Brain microvascular endothelial cell (primary cell): ENCODE data around the gene ACSL5.

Experiments
- DNase-seq: peaks from one replicate; pipeline ENCODE4 v3.0.0-alpha.2; 2020
- H3K27ac ChIP-seq: fragments of 250-450 bp; sonication (Bioruptor Pico); 2 replicates; pipeline ENCODE4 v1.5.1; 2020; ENCODE audit warnings: mild to moderate bottlenecking, moderate library complexity
- H3K27me3 ChIP-seq: fragments of 250-450 bp; sonication (Bioruptor Pico); replicated peaks from 2 replicates; pipeline ENCODE4 v1.5.1; 2020; ENCODE audit warnings: mild to moderate bottlenecking
- H3K36me3 ChIP-seq: fragments of 250-450 bp; sonication (Bioruptor Pico); replicated peaks from 2 replicates; pipeline ENCODE4 v1.5.1; 2020; ENCODE audit warnings: mild to moderate bottlenecking
- H3K4me3 ChIP-seq: 2 replicates; pipeline ENCODE4 v1.5.1; 2011; ENCODE audit warnings: low read depth, mild to moderate bottlenecking, control low read depth, low read length, moderate library complexity
- in situ Hi-C: cut with HindIII; loops from 2 replicates; pipeline ENCODE4 v1.10.0; 2017; ENCODE audit warnings: low sequenced_read_pairs, low pct_ligation_motif_present
- TF ChIP-seq, protein P1 (sequence below): IDR thresholded peaks from 2 replicates; pipeline ENCODE4 v1.5.1; 2011; ENCODE audit warnings: low read depth, mild to moderate bottlenecking, moderate library complexity, low read length, control low read depth, inconsistent platforms; ENCODE audit errors: missing control alignments

The ACSL5 gene

DNA sequence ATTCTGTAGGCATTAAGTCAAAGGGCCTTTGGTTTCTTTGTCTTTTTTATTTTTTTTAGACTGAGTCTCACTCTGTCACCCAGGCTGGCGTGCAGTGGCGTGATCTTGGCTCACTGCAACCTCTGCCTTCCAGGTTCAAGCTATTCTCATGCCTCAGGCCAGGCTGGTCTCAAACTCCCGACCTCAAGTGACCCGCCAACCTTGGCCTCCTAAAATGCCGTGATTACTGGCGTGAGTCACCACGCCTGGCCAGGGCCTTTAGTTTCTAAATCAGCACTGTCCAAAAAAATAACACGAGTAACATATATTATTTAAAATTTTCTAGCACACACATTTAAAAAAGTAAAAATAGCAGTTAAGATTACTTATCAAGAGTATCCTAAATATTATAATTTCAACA lies 11.1 kb upstream of the ACSL5 start:
- TF ChIP-seq, protein P1, sequence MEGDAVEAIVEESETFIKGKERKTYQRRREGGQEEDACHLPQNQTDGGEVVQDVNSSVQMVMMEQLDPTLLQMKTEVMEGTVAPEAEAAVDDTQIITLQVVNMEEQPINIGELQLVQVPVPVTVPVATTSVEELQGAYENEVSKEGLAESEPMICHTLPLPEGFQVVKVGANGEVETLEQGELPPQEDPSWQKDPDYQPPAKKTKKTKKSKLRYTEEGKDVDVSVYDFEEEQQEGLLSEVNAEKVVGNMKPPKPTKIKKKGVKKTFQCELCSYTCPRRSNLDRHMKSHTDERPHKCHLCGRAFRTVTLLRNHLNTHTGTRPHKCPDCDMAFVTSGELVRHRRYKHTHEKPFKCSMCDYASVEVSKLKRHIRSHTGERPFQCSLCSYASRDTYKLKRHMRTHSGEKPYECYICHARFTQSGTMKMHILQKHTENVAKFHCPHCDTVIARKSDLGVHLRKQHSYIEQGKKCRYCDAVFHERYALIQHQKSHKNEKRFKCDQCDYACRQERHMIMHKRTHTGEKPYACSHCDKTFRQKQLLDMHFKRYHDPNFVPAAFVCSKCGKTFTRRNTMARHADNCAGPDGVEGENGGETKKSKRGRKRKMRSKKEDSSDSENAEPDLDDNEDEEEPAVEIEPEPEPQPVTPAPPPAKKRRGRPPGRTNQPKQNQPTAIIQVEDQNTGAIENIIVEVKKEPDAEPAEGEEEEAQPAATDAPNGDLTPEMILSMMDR: no peak

GRCh38 chr10:112363696-112364688 lies 9.9 kb upstream of the ACSL5 start:
- TF ChIP-seq, protein P1: no peak
- Histone ChIP-seq H3K27ac (no peak overlapping the region), H3K36me3 (no peaks in the 10 kb centered on the region), H3K27me3 (no peaks in the 10 kb centered on the region), H3K4me3 (no peak overlapping the region)
- in situ Hi-C loops: no loop called here
- DNase-seq: no peak

More for the DNA sequence above, 11.1 kb upstream of the ACSL5 start:
- Histone ChIP-seq H3K27ac (no peak overlapping the region), H3K27me3 (no peaks in the 10 kb centered on the region), H3K4me3 (no peak overlapping the region), H3K36me3 (no peaks in the 10 kb centered on the region)
- DNase-seq: no peak
- in situ Hi-C loops: no loop called here

GRCh38 chr10:112365014-112365432 lies 8.9 kb upstream of the ACSL5 start:
- Histone ChIP-seq H3K27me3 (no peaks in the 10 kb centered on the region), H3K36me3 (no peaks in the 10 kb centered on the region), H3K27ac (no peak overlapping the region), H3K4me3 (no peak overlapping the region)
- in situ Hi-C loops: no loop called here
- no peak for DNase-seq
- TF ChIP-seq, protein P1: no peak

DNA sequence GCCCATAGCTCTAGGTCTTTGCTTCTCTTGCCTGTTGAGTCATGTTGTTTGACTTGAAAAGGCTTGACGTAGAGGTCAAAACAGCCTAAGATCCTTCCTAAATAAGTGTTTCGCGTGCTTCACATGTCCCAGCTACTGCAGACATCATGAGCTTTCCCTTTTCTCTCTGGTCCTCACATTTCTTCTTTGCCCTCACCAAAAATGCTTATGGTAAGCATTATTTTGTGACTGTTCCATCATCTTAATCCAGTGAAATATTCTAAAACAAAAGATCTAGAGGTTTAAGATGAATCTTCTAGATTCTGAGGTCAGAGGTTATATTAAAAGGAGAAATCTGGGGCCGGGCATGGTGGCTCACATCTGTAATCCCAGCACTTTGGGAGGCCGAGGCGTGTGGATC lies 8.5 kb upstream of the ACSL5 start:
- Histone ChIP-seq H3K36me3 (no peaks in the 10 kb centered on the region), H3K27ac (no peak overlapping the region), H3K27me3 (no peaks in the 10 kb centered on the region), H3K4me3 (no peak overlapping the region)
- in situ Hi-C loops: no loop called here
- TF ChIP-seq, protein P1: no peak
- no peak for DNase-seq

GRCh38 chr10:112366992-112367391 lies 6.9 kb upstream of the ACSL5 start:
- TF ChIP-seq, protein P1: no peak
- Histone ChIP-seq H3K27ac (no peak overlapping the region), H3K4me3 (no peak overlapping the region), H3K36me3 (no peaks in the 10 kb centered on the region), H3K27me3 (no peaks in the 10 kb centered on the region)
- no peak for DNase-seq
- in situ Hi-C loops: no loop called here
